DMS 273 (cell line): ENCODE data around the gene SH2D1B.
"Not testable (repeated sequence)": the region's sequence is repeated elsewhere in the genome, so short reads cannot be mapped to it uniquely, and the experiment has no call there.

Source experiments
- DNase-seq: peaks from one replicate; lab custom pipeline; 2025; ENCODE audit not compliant: unreplicated experiment; lab: John Stamatoyannopoulos, UW

SH2D1B gene

GRCh38 chr1:162365284-162366020 is 46.5 kb downstream of the SH2D1B start:
- DNase-seq: no peak

- DNase-seq: no peak
Observed at GRCh38 chr1:162364498-162364897, 47.4 kb downstream of the SH2D1B start.

GRCh38 chr1:162363823-162364222 is 48.1 kb downstream of the SH2D1B start:
- DNase-seq: no peak

- DNase-seq: peak; percentile 8
Observed at GRCh38 chr1:162361349-162361748, 50.6 kb downstream of the SH2D1B start.

GRCh38 chr1:162360874-162361260 is 51.1 kb downstream of the SH2D1B start:
- DNase-seq: no peak

- no peak for DNase-seq
Observed at GRCh38 chr1:162360237-162360873, 51.6 kb downstream of the SH2D1B start.

GRCh38 chr1:162359523-162360236 is 52.3 kb downstream of the SH2D1B start:
- no peak for DNase-seq

GRCh38 chr1:162358928-162359327 is 53.0 kb downstream of the SH2D1B start:
- DNase-seq: no peak

- peak; percentile 70 for DNase-seq
Observed at GRCh38 chr1:162357681-162358266, 54.2 kb downstream of the SH2D1B start.

GRCh38 chr1:162353702-162354101 is 58.2 kb downstream of the SH2D1B start:
- no peak for DNase-seq

GRCh38 chr1:162353078-162353477 is 58.9 kb downstream of the SH2D1B start:
- DNase-seq: no peak

- not testable (repeated sequence) for DNase-seq
Observed at GRCh38 chr1:162351874-162352273, 60.1 kb downstream of the SH2D1B start.

- DNase-seq: no peak
Observed at GRCh38 chr1:162351246-162351842, 60.6 kb downstream of the SH2D1B start.

- no peak for DNase-seq
Observed at GRCh38 chr1:162349635-162350330, 62.2 kb downstream of the SH2D1B start.

GRCh38 chr1:162347281-162347680 is 64.7 kb downstream of the SH2D1B start:
- DNase-seq: no peak
